Measurements from ENCODE around the gene FBXW12.

FBXW12 gene

DNA sequence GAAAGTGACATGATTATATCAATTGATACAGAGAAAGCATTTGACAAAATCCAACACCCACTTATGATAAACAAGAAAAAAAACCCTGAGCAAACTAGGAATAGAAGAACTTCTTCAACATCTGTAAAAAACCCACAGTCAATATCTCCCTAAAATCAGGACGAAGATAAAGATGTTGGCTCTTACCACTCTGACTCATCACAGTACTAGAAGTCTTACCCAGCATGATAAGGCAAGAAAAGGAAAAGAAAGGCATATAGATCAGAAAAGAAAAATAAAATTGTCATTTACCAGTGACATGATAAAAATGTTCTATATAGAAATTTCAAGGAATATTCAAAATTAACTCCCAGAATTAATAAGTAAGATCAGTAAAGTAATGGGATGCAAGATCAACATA is 7.2 kb upstream of the FBXW12 start:
- no peak for DNase-seq (ENCODE audit: low read depth)
- H3K4me3 ChIP-seq (ENCODE audit: low read length), result no peak overlapping the region
- no peak for TF ChIP-seq CTCF (conservative IDR thresholded peaks at IDR 0.05; ENCODE audit: low read length)

DNA sequence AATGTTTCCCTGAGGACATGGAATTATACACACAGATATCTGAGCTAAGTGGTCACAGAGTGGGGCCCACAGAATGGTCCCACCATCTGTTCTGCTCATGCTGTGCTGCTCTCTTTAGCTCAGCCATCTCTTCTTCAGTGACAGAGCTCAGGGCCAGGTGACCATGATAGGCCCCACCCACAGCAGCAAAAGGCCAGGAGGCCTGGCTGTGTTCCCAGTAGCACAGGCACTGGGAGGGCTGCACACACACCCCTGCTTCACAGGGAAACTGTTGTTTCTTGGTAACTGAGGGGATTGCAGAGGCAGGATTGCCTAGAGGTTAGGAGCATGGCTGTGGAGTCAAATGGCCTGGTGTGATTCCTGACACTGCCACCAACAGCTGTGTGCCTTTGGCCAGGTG is 4.8 kb upstream of the FBXW12 start:
- no peak overlapping the region for H3K4me3 ChIP-seq (ENCODE audit: low read length)
- DNase-seq (ENCODE audit: low read depth), result no peak
- TF ChIP-seq CTCF (conservative IDR thresholded peaks at IDR 0.05; ENCODE audit: low read length), result no peak

GRCh38 chr3:48369693-48370332 is 2.2 kb upstream of the FBXW12 start:
- TF ChIP-seq CTCF (conservative IDR thresholded peaks at IDR 0.05; ENCODE audit: low read length), result no peak
- H3K4me3 ChIP-seq (ENCODE audit: low read length), result no peak overlapping the region
- DNase-seq (ENCODE audit: low read depth), result no peak

GRCh38 chr3:48370333-48370713 is 1.7 kb upstream of the FBXW12 start:
- DNase-seq (ENCODE audit: low read depth), result no peak
- no peak overlapping the region for H3K4me3 ChIP-seq (ENCODE audit: low read length)
- TF ChIP-seq CTCF (conservative IDR thresholded peaks at IDR 0.05; ENCODE audit: low read length), result no peak

DNA sequence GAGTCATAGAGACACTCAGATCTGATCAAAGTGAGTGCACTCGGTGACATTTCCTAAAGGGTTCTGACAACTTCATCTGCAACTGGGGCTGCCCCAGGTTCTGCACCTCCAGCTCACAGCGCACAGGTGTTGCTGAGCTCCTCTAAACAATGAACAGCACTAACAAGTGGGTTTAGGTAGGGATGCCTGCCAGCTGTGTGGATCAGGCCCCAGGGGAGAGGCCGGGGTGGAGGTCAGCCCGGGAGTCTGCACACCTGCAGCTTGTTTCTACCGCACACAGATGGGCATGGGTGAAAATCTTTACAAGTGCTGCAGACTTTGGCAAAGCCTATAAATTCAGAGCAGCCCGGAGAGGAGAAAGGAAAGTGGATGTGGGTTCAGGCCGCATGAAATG is 355 bp downstream of the FBXW12 start:
- H3K4me3 ChIP-seq (ENCODE audit: low read length), result no peak overlapping the region
- DNase-seq (ENCODE audit: low read depth), result no peak
- TF ChIP-seq CTCF (conservative IDR thresholded peaks at IDR 0.05; ENCODE audit: low read length), result no peak

GRCh38 chr3:48372862-48373435 is 930 bp downstream of the FBXW12 start:
- no peak for TF ChIP-seq CTCF (conservative IDR thresholded peaks at IDR 0.05; ENCODE audit: low read length)

DNA sequence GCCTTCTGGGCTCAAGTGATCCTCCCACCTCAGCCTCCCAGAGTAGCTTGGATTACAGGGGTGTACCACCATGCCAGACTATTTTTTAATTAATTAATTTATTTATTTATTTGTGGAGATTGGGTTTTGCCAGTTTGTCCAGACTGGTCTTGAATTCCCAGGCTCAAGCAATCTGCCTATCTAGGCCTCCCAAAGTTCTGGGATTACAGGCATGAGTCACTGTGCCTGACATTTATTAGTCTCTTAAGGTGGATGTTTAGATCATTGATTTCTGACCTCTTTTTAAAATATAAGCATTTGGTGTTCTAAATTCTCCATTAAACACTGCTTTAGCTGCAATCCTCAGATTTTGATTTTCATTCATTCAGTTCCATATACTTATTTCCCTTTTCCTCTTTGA is 15.6 kb downstream of the FBXW12 start:
- DNase-seq (ENCODE audit: low read depth), result no peak
- no peak for TF ChIP-seq CTCF (conservative IDR thresholded peaks at IDR 0.05; ENCODE audit: low read length)
- no peak overlapping the region for H3K4me3 ChIP-seq (ENCODE audit: low read length)

More at GRCh38 chr3:48372862-48373435, 930 bp downstream of the FBXW12 start:
- H3K4me3 ChIP-seq (ENCODE audit: low read length), result no peak overlapping the region
- DNase-seq (ENCODE audit: low read depth), result no peak
